ENCODE measurements around the gene MARS1.

MARS1 gene

GRCh38 chr12:57551637-57552305 lies 63.9 kb downstream of the MARS1 start:
- no peaks in the 10 kb centered on the region; the same call in 1 of the 2 replicates for H3K4me1 ChIP-seq (ENCODE audit: low read length)
- H3K36me3 ChIP-seq (replicated peaks; ENCODE audit: insufficient read depth, low read length), result no peaks in the 10 kb centered on the region
- H3K9me3 ChIP-seq (replicated peaks; ENCODE audit: insufficient read depth, low read length), result no peaks in the 10 kb centered on the region
- no peak overlapping the region for H3K4me3 ChIP-seq (ENCODE audit: low read length)
- H3K79me2 ChIP-seq (ENCODE audit: low read length), result peaks cover 2% of the 10 kb centered on the region
- no peaks in the 10 kb centered on the region for H4K20me1 ChIP-seq (ENCODE audit: insufficient read depth, low read length)
- no peak overlapping the region for H3K27ac ChIP-seq (ENCODE audit: low read length)
- H3K9me2 ChIP-seq (replicated peaks; ENCODE audit: insufficient read depth, low read length), result no peaks in the 10 kb centered on the region
- peaks cover 25% of the 10 kb centered on the region for H3K27me3 ChIP-seq (replicated peaks; ENCODE audit: insufficient read depth, low read length)
- H3K4me2 ChIP-seq (ENCODE audit: low read depth, low read length), result no peak overlapping the region
- DNase-seq, result no peak
- no peak for TF ChIP-seq EZH2phosphoT487 (IDR thresholded peaks at IDR 0.05; ENCODE audit: low read length)
- TF ChIP-seq EZH2 (optimal IDR thresholded peaks at IDR 0.05; ENCODE audit: low read depth, low read length), result no peak
- no peak for TF ChIP-seq CTCF (IDR thresholded peaks at IDR 0.05; ENCODE audit: low read length)
- no peak overlapping the region for H3K9ac ChIP-seq (ENCODE audit: low read length)
- H3F3A ChIP-seq (ENCODE audit: insufficient read depth, low read length), result no peaks in the 10 kb centered on the region
- no peak overlapping the region for H2AFZ ChIP-seq (ENCODE audit: low read length)

- Histone ChIP-seq H3F3A (ENCODE audit: insufficient read depth, low read length) (no peaks in the 10 kb centered on the region), H3K9ac (ENCODE audit: low read length) (no peak overlapping the region), H3K9me3 (replicated peaks; ENCODE audit: insufficient read depth, low read length) (no peaks in the 10 kb centered on the region), H3K27ac (ENCODE audit: low read length) (no peak overlapping the region), H4K20me1 (ENCODE audit: insufficient read depth, low read length) (no peaks in the 10 kb centered on the region), H3K27me3 (replicated peaks; ENCODE audit: insufficient read depth, low read length) (peaks cover 25% of the 10 kb centered on the region), H3K79me2 (ENCODE audit: low read length) (no peaks in the 10 kb centered on the region), H3K9me2 (replicated peaks; ENCODE audit: insufficient read depth, low read length) (no peaks in the 10 kb centered on the region), H3K4me2 (ENCODE audit: low read depth, low read length) (no peak overlapping the region), H3K36me3 (replicated peaks; ENCODE audit: insufficient read depth, low read length) (no peaks in the 10 kb centered on the region), H3K4me1 (ENCODE audit: low read length) (no peaks in the 10 kb centered on the region; the same call in 1 of the 2 replicates), H2AFZ (ENCODE audit: low read length) (no peak overlapping the region), H3K4me3 (ENCODE audit: low read length) (no peak overlapping the region)
- no peak for DNase-seq
- TF ChIP-seq EZH2phosphoT487 (IDR thresholded peaks at IDR 0.05; ENCODE audit: low read length) (no peak), EZH2 (optimal IDR thresholded peaks at IDR 0.05; ENCODE audit: low read depth, low read length) (no peak), CTCF (IDR thresholded peaks at IDR 0.05; ENCODE audit: low read length) (no peak)
Observed at GRCh38 chr12:57552306-57552651, 64.4 kb downstream of the MARS1 start.

GRCh38 chr12:57552835-57553313 lies 65.0 kb downstream of the MARS1 start:
- H4K20me1 ChIP-seq (ENCODE audit: insufficient read depth, low read length), result no peaks in the 10 kb centered on the region
- no peak overlapping the region for H3K4me3 ChIP-seq (ENCODE audit: low read length)
- H2AFZ ChIP-seq (ENCODE audit: low read length), result no peak overlapping the region
- no peaks in the 10 kb centered on the region for H3K4me1 ChIP-seq (ENCODE audit: low read length)
- no peak overlapping the region for H3K9ac ChIP-seq (ENCODE audit: low read length)
- no peaks in the 10 kb centered on the region for H3K9me3 ChIP-seq (replicated peaks; ENCODE audit: insufficient read depth, low read length)
- TF ChIP-seq EZH2 (optimal IDR thresholded peaks at IDR 0.05; ENCODE audit: low read depth, low read length) (no peak), EZH2phosphoT487 (IDR thresholded peaks at IDR 0.05; ENCODE audit: low read length) (no peak), CTCF (IDR thresholded peaks at IDR 0.05; ENCODE audit: low read length) (no peak)
- no peaks in the 10 kb centered on the region for H3F3A ChIP-seq (ENCODE audit: insufficient read depth, low read length)
- no peaks in the 10 kb centered on the region for H3K79me2 ChIP-seq (ENCODE audit: low read length)
- no peak overlapping the region for H3K27ac ChIP-seq (ENCODE audit: low read length)
- H3K36me3 ChIP-seq (replicated peaks; ENCODE audit: insufficient read depth, low read length), result no peaks in the 10 kb centered on the region
- H3K4me2 ChIP-seq (ENCODE audit: low read depth, low read length), result no peak overlapping the region
- H3K27me3 ChIP-seq (replicated peaks; ENCODE audit: insufficient read depth, low read length), result peaks cover 22% of the 10 kb centered on the region
- DNase-seq, result no peak
- no peaks in the 10 kb centered on the region for H3K9me2 ChIP-seq (replicated peaks; ENCODE audit: insufficient read depth, low read length)
